ENCODE results near the gene CDH26. TPM values are rescaled to one million over a fixed set of nuclear protein-coding genes. Genes with fewer than 3 reads are reported as not detected.

CDH26 gene
- total RNA-seq, 2 donors from 2014 or later = 0.26 to 0.33 TPM

DNA sequence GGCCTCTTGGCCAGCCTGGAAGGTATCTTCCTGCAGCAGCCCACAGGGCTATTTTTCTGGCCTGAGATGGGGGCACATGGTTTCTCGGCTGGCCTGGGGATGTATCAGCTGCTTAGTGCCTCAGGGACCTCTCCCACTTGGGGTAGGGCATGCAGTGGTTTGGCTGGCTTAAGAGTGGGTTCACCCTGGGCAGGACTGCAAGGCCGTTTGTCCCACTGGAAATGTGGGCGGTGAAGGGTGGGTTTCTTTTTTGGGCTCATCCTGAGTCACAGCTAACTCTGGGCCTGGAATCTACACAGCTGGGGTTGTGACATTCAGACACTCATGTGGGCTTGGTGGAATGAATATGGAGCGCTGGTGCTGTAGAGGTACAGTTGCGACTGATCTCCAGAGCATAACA lies 62.0 kb downstream of the CDH26 start:
- Histone ChIP-seq H3K27ac (no peak overlapping the region), H3K4me1 (no peaks in the 10 kb centered on the region), H3K36me3 (replicated peaks in 1 of 2; ENCODE audit: insufficient read depth in 1 of 2, low read depth in 2 of 2) (no peaks in the 10 kb centered on the region), H3K27me3 (no peaks in the 10 kb centered on the region), H3K9me3 (no peaks in the 10 kb centered on the region), H3K4me3 (no peak overlapping the region)
- TF ChIP-seq, protein P1, sequence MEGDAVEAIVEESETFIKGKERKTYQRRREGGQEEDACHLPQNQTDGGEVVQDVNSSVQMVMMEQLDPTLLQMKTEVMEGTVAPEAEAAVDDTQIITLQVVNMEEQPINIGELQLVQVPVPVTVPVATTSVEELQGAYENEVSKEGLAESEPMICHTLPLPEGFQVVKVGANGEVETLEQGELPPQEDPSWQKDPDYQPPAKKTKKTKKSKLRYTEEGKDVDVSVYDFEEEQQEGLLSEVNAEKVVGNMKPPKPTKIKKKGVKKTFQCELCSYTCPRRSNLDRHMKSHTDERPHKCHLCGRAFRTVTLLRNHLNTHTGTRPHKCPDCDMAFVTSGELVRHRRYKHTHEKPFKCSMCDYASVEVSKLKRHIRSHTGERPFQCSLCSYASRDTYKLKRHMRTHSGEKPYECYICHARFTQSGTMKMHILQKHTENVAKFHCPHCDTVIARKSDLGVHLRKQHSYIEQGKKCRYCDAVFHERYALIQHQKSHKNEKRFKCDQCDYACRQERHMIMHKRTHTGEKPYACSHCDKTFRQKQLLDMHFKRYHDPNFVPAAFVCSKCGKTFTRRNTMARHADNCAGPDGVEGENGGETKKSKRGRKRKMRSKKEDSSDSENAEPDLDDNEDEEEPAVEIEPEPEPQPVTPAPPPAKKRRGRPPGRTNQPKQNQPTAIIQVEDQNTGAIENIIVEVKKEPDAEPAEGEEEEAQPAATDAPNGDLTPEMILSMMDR (IDR thresholded peaks at IDR 0.05) = no peak
- no peak for TF ChIP-seq POLR2A (IDR thresholded peaks at IDR 0.05)
- ATAC-seq = no peak
- WGBS, 2 donors = 84 to 96% methylated on average over 4 to 5 of the region's 5 CpGs
- no peak for DNase-seq
- intact Hi-C loops (cut with DNase I) = no loop called here

DNA sequence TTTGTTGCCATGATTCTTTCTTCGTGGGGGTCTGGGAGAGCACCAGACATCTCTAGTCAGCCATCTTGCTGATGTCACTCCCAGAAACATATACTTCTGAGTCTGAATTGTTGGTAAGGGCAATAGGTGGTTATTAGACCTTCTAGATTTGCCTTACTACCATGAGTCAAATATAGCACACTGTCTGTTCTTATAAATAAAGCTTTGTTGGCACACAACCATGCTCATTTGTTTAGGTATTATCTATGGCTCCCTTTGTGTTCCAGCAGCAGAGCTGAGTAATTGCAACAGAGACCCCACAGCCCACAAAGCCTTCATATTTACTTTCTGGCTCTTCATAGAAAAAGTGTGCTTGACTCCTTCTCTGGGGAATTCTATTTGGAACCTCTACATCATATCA lies 62.9 kb downstream of the CDH26 start:
- H3K4me3 ChIP-seq = no peak overlapping the region
- 38 to 83% methylated on average over 1 of the region's 1 CpG for WGBS, 2 donors
- H3K9me3 ChIP-seq = no peaks in the 10 kb centered on the region
- H3K27me3 ChIP-seq = no peaks in the 10 kb centered on the region
- no peak overlapping the region for H3K27ac ChIP-seq
- no peaks in the 10 kb centered on the region for H3K4me1 ChIP-seq
- TF ChIP-seq POLR2A (IDR thresholded peaks at IDR 0.05) = no peak
- TF ChIP-seq, protein P1 (IDR thresholded peaks at IDR 0.05) = no peak
- ATAC-seq (no peak), DNase-seq (no peak)
- H3K36me3 ChIP-seq (replicated peaks in 1 of 2; ENCODE audit: insufficient read depth in 1 of 2, low read depth in 2 of 2) = no peaks in the 10 kb centered on the region
- intact Hi-C loops (cut with DNase I) = no loop called here

DNA sequence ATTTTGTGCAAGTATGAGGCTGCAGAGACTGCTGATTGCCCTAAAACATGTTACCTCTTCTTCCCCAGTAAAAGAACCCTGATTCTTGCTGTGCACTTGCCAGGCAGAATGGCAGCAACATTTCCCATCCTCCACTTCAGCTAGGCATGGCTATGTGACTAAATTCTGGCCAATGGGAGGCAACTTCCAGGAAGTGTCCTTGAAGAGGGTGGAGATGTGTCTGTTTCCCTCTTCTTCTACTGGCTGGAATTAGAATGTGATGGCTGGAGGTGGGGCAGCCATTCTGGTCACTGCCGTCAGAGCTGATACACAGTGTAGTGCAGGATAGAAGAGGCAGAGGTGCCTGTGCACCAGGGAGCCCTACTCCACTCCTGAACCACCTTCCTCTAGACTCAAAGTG lies 64.6 kb downstream of the CDH26 start:
- TF ChIP-seq, protein P1 (IDR thresholded peaks at IDR 0.05) = no peak
- no peak for TF ChIP-seq POLR2A (IDR thresholded peaks at IDR 0.05)
- no peak overlapping the region for H3K27ac ChIP-seq
- H3K9me3 ChIP-seq = no peaks in the 10 kb centered on the region
- H3K4me3 ChIP-seq = no peak overlapping the region
- WGBS, 2 donors = 92 to 100% methylated on average over 1 of the region's 1 CpG
- no peaks in the 10 kb centered on the region for H3K27me3 ChIP-seq
- ATAC-seq (no peak), DNase-seq (no peak)
- no peaks in the 10 kb centered on the region for H3K4me1 ChIP-seq
- no peaks in the 10 kb centered on the region for H3K36me3 ChIP-seq (replicated peaks in 1 of 2; ENCODE audit: insufficient read depth in 1 of 2, low read depth in 2 of 2)
- intact Hi-C loops (cut with DNase I) = no loop called here

DNA sequence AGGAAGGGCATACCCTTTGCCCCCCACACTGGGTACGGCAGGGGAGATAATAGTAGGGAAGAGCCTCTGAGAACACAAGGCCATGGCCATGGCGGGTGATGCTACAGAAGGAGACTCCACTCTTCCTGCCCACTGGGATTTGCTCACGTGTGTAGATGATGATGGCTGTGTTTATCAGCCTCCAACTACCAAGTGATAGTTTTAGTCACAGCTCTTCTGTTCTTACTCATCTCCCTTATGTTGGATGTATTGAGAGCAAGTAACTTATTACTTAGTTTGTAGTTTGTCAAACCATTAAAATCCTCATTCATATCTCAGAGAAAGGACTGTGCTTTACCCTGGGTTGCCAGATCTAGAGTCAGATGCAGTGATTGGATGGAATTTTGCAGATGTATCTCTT lies 66.0 kb downstream of the CDH26 start:
- no peaks in the 10 kb centered on the region for H3K4me1 ChIP-seq
- H3K9me3 ChIP-seq = no peaks in the 10 kb centered on the region
- TF ChIP-seq POLR2A (IDR thresholded peaks at IDR 0.05) = no peak
- TF ChIP-seq, protein P1 (IDR thresholded peaks at IDR 0.05) = no peak
- no peaks in the 10 kb centered on the region for H3K36me3 ChIP-seq (replicated peaks in 1 of 2; ENCODE audit: insufficient read depth in 1 of 2, low read depth in 2 of 2)
- ATAC-seq (no peak), DNase-seq (no peak)
- no peak overlapping the region for H3K27ac ChIP-seq
- intact Hi-C loops (cut with DNase I) = no loop called here
- no peaks in the 10 kb centered on the region for H3K27me3 ChIP-seq
- no peak overlapping the region for H3K4me3 ChIP-seq
- WGBS, 2 donors = 72 to 75% methylated on average over 3 of the region's 3 CpGs

DNA sequence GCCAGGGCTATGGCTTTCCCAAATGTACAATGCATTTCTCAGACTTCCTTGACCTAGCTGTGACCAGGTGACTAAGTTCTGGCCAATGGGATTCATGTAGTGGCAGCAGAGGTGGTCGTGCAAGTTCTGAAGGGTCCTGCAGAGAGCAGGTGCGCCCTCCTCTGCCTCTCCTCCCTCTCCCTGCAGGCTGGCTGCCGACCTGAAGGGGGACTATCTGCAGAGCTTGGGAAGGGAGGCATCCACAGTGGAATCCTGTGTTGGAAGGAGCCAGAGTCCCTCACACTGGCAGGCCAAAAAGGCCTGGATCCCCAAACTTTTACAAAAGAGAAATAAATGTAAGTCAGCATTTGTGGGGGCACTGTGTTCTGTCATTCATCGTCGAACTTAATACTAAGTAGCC lies 66.6 kb downstream of the CDH26 start:
- H3K4me3 ChIP-seq = no peak overlapping the region
- no peaks in the 10 kb centered on the region for H3K27me3 ChIP-seq
- H3K4me1 ChIP-seq = no peaks in the 10 kb centered on the region
- H3K36me3 ChIP-seq (replicated peaks in 1 of 2; ENCODE audit: insufficient read depth in 1 of 2, low read depth in 2 of 2) = no peaks in the 10 kb centered on the region
- ATAC-seq = no peak
- intact Hi-C loops (cut with DNase I) = no loop called here
- no peak for DNase-seq
- 68 to 77% methylated on average over 5 of the region's 5 CpGs for WGBS, 2 donors
- H3K9me3 ChIP-seq = no peaks in the 10 kb centered on the region
- TF ChIP-seq, protein P1 (IDR thresholded peaks at IDR 0.05) = no peak
- TF ChIP-seq POLR2A (IDR thresholded peaks at IDR 0.05) = no peak
- H3K27ac ChIP-seq = no peak overlapping the region

Measured in body of pancreas (tissue), 4 donors.